NCI-H774 (cell line): Measurements from ENCODE around the gene ADAMTS3.

Experiments
- DNase-seq: peaks from one replicate; lab custom pipeline; 2025; lab: John Stamatoyannopoulos, UW

Gene ADAMTS3

DNA sequence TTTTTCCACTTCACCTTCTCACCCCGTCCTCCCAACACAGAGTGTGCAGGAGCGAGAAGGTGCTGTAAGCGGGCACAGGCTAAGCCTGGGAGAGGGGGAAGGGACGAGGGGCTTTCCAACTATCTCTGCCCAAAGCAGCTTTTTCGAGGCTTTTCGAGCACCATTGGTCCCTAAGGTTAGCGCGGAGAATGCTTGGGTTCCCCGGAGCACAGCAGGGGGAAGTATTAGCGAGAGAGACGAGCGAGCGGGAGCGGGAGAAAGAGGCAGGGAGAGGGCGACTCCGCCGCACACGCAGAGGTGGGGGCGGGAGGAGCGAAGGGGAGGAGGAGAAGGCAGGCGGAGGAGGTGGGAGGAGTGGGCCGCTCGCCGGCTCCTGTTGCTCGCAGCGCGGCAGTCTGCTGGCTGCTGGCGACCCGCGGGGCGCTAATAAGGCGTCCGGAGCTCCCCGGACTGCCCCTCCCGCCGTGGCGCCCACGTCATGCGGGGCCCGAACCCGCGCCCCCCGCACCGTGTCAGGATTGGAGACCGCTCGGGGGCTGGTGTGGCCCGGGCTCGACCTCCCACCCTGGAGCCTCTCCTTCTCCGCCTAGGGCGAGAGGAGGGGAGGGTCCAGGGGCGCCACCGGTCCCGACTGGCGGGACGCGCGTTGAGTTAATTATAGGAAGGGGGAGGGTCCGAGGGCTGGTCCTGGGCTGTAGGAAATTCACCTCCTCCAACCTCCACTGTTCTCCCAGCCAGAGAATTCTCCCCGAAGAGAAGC, at the start of gene ADAMTS3:
Gene ADAMTS3, minus strand, starts transcription at position 263 of the 760 bp plus-strand sequence. CDS start 459 bp downstream, outside the sequence.
- DNase-seq = peak; percentile 9

- no peak for DNase-seq
Observed at GRCh38 chr4:72613959-72614358, 44.9 kb upstream of the ADAMTS3 start.

- DNase-seq = no peak
Observed at GRCh38 chr4:72606751-72607150, 37.7 kb upstream of the ADAMTS3 start.

GRCh38 chr4:72604324-72604723, 35.3 kb upstream of the ADAMTS3 start:
- no peak for DNase-seq

DNA sequence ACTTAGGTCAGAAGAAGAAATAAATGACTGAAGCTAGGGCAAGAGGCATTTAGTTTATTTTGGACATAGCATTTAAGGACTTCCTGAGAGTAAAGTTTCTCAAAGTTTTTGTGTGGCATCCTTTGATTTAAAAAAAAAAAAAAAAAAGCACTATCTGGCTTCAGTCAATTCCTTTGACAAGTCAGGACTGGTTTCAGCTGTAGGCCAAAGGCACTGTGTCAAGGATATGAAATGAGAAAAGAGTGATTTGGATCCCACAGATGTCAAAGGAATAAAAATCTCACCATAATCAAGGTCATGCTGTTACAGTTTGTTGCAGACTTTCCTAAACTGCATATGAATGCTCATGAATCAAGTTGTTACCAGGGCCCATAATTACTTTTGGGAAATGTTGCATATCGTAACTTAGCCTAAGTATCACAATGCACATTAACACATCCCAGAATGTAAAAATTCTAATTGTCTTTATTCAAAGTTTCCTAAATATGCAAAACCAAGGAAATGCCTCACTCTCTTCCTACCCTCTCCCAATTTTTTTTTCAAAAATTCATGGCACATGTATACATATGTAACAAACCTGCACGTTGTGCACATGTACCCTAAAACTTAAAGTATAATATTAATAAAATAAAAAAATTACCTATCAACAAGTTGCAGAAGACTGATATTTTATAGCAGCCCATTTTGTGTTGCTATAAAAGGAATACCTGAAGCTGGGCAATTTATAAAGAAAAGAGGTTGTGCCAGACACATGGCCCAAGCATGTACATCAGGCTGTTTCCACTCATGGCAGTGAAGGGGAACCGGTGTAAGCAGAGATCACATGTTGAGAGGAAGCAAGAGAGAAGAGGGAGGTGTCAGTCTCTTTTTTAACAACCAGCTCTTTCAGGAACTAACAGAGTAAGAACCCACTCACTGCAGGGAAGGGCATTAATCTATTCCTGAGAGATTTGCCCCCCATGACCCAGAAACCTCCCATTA, 33.7 kb upstream of the ADAMTS3 start:
- no peak for DNase-seq

DNA sequence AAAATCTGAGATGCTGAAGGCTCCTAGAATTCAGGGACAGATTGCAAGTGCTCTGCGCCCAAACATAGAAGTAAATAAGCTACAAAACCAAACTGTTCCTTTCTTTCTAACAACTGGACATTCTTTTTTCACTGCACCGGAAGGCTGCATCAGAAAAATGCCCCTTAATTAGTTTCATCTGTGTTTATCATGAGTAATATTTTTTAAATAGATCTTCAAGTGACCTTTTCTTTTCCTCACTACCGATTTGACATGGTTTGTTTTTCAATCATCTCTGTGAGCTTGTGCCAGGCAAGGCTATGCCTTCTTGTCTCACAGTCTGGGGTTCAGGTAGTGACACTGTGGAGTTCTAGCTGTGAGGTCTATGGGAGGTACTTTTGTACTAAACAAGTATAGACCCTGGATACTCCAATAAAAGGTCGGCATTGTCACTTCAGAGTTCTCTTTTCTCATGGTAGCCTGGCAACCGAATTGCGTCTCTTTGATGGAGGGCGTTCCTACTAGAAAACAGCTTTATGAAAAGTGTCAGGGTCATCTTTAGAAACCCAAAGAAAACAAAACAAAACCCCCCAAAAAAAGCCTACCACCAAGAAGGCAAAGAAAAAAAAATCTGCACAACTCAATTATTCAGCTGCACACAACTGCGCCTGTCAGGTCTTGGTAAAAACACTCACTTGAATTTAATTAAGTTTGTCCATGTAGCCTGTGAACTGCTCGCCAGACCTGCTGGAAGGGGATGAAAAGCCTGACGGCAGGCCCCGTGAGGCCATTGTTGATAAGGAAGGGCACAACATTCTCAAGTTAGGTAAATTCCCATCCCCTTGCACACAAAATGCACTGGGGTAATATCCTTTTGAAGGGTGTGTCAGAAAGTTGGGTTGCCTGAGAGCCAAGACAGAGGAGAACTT, 22.8 kb upstream of the ADAMTS3 start:
- DNase-seq = no peak

- DNase-seq = no peak
Observed at GRCh38 chr4:72587334-72587733, 18.3 kb upstream of the ADAMTS3 start.

DNA sequence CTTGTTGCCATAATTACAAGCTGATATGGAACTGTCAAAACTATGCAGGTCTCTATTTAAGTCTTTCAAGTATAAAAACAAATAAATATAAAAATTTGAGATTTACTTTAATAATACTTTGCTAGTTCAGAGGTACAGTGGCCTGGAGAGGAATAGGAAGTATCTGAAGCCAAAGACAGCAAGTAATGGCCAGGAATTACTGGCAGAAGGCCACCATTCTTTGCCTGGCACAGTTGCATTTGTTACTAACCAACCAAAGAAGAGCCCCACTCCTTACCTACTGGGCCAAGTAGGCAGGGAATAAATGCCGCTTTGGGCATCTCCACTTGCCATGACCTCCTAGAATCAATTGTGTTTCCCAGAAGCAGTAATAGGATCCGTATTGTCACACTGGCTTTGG, 13.8 kb upstream of the ADAMTS3 start:
- no peak for DNase-seq

- DNase-seq = no peak
Observed at GRCh38 chr4:72577211-72577610, 8.2 kb upstream of the ADAMTS3 start.

- DNase-seq = no peak
Observed at GRCh38 chr4:72571337-72571736, 2.3 kb upstream of the ADAMTS3 start.

GRCh38 chr4:72569719-72570235, 756 bp upstream of the ADAMTS3 start:
- no peak for DNase-seq

GRCh38 chr4:72567821-72568675, 973 bp downstream of the ADAMTS3 start:
- no peak for DNase-seq

DNA sequence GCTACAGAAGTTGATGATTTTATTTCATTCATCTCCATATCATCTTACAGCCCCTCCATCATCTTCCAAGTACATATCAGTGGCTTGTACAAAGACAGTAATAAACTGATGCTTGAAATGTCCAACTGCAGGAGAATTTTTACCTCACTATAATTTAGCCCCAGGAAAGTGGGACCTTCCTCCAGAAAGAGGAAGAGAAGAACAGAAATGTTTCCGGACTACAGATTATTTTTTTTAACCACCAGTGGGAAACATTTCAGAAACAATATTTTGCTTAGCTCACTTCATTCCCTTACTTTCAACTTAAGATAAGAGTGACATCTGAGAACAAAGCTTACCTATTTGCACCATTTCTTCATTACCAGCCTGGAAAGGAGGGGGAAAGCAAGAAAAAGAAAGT, 2.0 kb downstream of the ADAMTS3 start:
- no peak for DNase-seq

- no peak for DNase-seq
Observed at GRCh38 chr4:72566464-72566972, 2.5 kb downstream of the ADAMTS3 start.

DNA sequence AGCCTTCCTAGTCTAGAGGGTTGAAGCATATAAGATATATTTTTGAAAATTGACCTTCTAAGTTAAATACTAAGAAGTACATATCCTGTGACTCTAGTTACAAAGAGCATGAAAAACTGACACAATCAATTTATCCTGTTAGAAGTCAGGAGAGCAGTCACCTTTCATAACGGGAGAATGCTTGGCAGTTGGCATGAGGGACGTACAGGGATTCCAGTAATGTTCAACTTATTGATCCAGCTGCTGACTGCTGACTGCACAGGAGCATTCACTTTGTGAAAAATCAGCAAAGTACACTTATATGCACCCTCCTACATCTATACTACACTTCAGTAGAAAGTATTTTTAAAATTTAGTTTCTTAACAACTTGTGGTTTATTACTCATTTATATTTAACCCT, 4.2 kb downstream of the ADAMTS3 start:
- no peak for DNase-seq

DNA sequence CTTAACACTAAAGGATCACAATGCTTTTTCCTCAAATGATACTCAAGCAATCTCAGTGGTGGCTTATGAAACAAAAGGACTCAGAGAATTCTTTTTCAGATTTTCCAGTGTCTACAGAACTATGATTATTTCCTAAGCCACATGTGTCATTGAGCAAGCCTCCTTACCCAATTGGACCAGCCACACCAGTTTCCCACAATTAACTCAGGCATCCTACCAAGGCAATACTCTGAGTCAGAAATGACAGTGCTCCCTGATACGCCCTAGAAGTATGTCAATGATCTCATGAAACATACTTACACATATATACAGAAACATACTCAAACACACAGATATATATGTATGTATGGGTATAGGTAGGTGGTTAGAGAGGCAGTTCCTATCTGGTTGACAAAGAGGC, 4.8 kb downstream of the ADAMTS3 start:
- DNase-seq = no peak

DNA sequence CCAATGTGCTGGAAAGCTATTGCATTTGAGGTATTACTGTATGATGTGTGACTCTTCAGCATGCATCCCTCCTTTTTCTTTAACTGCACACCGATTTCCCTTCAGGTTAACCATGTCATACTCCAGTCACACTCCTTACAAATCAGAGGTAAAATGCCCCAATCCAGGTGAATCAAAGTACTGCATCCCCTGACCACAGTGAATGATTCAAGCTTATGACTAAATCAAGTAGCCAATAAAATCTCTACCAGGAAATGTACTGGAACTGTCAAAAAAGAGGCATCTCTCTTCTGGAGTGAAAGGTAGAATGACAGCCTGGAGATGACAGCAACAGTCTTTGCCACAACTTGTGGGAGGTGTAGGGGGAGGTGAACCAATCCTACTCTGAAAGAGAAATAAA, 10.4 kb downstream of the ADAMTS3 start:
- DNase-seq = no peak

DNA sequence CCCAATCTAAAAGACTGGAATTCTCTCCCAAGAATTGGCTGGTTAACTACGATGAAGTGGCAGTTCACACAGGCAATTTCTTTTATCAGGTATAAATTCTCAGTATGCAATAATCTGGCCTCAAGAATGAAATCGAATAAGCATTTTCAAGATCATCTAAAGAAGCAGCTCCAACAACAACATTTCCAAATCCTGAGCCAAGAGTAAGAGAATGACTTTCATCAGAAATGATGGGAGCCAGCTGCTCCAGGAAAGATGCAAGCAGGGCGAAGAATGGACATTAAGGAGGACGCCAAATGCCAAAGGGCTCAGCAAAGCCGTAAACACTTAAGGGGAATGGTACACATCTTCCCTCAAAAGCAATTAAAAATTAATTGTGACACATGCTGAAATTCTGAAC, 12.0 kb downstream of the ADAMTS3 start:
- no peak for DNase-seq

DNA sequence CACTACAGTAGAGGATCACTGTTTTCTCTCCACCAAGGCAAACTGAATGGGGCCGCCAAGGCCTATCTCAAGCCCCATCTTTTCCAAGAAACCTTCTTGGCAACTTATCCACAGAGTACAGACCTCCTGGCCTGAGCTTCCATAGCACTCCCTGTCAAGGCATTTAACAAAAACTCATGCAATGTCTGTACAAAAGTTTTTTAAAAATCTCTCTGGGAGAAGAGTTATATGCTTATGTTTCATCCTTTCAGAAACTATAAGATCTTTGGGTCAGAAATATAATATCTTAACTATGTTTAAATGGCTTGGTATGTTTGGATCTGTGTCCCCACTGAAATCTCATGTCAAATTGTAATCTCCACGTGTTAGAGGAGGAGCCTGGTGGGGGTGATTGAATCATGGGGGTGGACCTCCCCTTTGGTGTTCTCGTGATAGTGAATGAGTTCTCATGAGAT, 13.6 kb downstream of the ADAMTS3 start:
- no peak for DNase-seq

DNA sequence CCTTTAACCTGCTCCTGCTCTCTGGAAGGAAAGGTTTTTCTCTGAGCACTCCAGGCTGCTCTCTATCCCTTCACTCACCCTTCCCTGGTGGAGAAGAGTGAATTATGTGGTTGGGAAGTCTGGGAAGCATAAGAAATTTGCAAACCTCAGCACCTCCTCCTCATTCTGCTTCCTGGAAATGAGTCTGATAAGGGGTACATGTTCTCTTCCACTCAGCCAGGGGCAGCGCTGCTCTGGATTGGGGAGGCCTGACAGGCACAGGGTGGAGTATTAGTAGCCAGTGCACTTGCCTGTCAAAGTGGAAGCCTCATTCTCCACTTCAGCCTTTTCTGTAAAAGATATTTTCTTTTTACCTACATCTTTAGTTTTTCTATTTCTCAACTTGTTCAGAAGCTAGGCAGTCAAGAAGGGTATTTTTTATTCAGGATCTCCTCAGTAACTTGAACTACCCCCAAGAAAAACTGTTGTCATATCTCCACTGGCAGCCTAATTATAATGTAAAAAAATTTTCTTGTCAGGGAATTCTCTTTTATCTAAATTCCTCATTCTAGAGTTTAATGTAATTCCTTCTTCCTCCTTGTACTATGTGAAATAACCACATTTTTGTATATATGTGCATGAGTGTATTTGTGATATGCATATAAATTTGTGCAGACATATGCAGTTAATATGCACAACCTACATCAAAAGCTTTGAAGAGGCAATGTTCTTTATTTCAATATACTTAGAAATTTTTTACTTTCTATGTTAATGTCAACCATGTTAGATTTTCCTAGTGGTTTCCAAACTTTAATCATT, 15.3 kb downstream of the ADAMTS3 start:
- no peak for DNase-seq
